Activated CD4-positive, alpha-beta T cell treated with anti-CD3 and anti-CD28 coated beads, Interleukin-2, amount 10 ng/mL, durations not matched to agents 7 days and 5 days (primary cell): ENCODE data around the gene RGCC. TPM values are rescaled to one million over a fixed set of nuclear protein-coding genes. Genes with fewer than 3 reads are reported as not detected.

Experiments
- CTCF ChIA-PET: fragments of 350-600 bp; sonication (Branson Sonifier 250); formaldehyde crosslinking; loops from one replicate; lab custom pipeline; 2021; ENCODE audit warnings: antibody characterized with exemption; lab: Charles Lee
- POLR2A ChIA-PET: fragments of 350-600 bp; sonication (Branson Sonifier 250); formaldehyde crosslinking; loops from one replicate; lab custom pipeline; 2021; ENCODE audit warnings: antibody characterized with exemption; lab: Charles Lee
- DNase-seq: peaks from one replicate; pipeline ENCODE4 v3.0.0-alpha.2; 2020
- H3K27ac Mint-ChIP-seq: one replicate; pipeline ENCODE4 v1.8.0; 2021; ENCODE audit warnings: mild to moderate bottlenecking, moderate library complexity, mixed read lengths
- H3K27me3 Mint-ChIP-seq: one replicate; pipeline ENCODE4 v1.8.0; 2021; ENCODE audit warnings: mixed read lengths
- H3K36me3 Mint-ChIP-seq: one replicate; pipeline ENCODE4 v1.8.0; 2021; ENCODE audit warnings: low read depth, mixed read lengths
- H3K4me1 Mint-ChIP-seq: one replicate; pipeline ENCODE4 v1.8.0; 2021; ENCODE audit warnings: mixed read lengths
- H3K4me3 Mint-ChIP-seq: one replicate; pipeline ENCODE4 v1.8.0; 2021; ENCODE audit warnings: mild to moderate bottlenecking, moderate library complexity, mixed read lengths
- H3K9me3 Mint-ChIP-seq: one replicate; pipeline ENCODE4 v1.8.0; 2021; ENCODE audit warnings: mixed read lengths
- total RNA-seq, 2 experiments: library from RNA; stranded (reverse); gene quantifications; one replicate each; pipeline ENCODE4 v1.2.3, GENCODE V29; 2021

The RGCC gene
- total RNA-seq, 2 experiments from 2014 or later, result 39.2 to 40.8 TPM

- Mint-ChIP-seq H3K4me1 (peaks cover 86% of the 10 kb centered on the region), H3K4me3 (peak overlapping the region; percentile 4), H3K27ac (peak overlapping the region; percentile 95), H3K9me3 (no peaks in the 10 kb centered on the region), H3K36me3 (peaks cover 74% of the 10 kb centered on the region), H3K27me3 (no peaks in the 10 kb centered on the region)
- ChIA-PET CTCF (interaction anchor here (0.8 kb wide), 1 partner anchor 405 kb away, joined by 3 read pairs; the partner anchor contains the start of gene WBP4), POLR2A (no interaction called here)
- DNase-seq, result no peak
These were observed 8.6 kb downstream of the RGCC start for GRCh38 chr13:41465898-41466320.

DNA sequence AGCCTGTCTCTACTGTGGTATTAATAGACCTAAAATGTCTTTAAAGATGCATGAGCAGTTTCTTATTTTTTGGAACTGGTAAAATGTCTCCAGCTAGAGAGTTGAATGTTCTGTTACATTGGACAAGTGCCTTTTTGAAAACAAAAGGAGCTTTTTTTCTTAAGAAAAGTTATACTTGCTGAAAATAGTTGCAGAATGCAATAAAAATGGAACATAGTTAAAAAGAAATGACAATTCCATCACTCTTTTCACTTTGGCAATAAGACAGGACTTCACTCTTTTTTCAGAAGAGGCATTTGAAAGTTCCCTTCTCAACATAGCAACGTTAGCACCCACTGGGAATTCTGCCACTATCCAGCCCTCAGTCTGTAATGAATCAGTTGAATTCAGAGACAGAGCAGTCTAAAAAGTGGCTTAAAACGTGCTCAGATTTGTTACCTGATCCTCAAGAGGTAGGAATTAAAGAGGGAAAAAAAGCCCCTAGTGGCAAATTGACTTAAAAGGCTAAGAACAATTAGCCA is 10.1 kb downstream of the RGCC start:
- POLR2A ChIA-PET, result no interaction called here
- Mint-ChIP-seq H3K27me3 (no peaks in the 10 kb centered on the region), H3K4me3 (no peak overlapping the region), H3K9me3 (no peaks in the 10 kb centered on the region), H3K36me3 (peaks cover 74% of the 10 kb centered on the region), H3K27ac (no peak overlapping the region), H3K4me1 (peaks cover 84% of the 10 kb centered on the region)
- DNase-seq, result no peak
- CTCF ChIA-PET, result interaction anchor here (0.8 to 1.2 kb wide), 2 partner anchors 23 to 25 kb away, joined by 3 read pairs; no protein-coding TSS in a partner anchor

- Mint-ChIP-seq H3K9me3 (no peaks in the 10 kb centered on the region), H3K4me1 (peaks cover 79% of the 10 kb centered on the region), H3K4me3 (no peak overlapping the region), H3K36me3 (peaks cover 75% of the 10 kb centered on the region), H3K27me3 (no peaks in the 10 kb centered on the region), H3K27ac (no peak overlapping the region)
- no peak for DNase-seq
- POLR2A ChIA-PET, result no interaction called here
- CTCF ChIA-PET, result interaction anchor here (1.1 to 4.6 kb wide), 2 partner anchors 9 to 19 kb away, joined by 3 to 27 read pairs; no protein-coding TSS in a partner anchor
These were observed 11.3 kb downstream of the RGCC start for GRCh38 chr13:41468631-41469030.

DNA sequence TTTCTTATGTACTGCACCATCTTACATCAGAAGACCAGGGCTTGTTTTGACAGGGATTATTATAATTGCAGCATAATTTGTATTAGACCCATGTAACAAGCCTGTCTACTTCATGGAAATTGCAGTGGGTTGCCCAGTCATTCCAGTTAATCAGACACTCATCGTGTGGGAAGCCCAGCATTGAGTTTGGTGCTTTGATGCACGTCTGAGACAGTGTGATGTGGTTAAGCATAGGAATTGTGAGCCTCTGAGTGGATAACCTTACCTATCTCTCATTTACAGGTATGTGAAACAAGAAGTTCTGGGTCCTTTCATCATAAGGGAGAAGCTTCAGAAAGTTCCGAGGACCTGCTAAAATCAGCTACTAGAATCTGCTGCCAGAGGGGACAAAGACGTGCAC is 12.8 kb downstream of the RGCC start:
- no peak overlapping the region for H3K27ac Mint-ChIP-seq
- no peak overlapping the region for H3K4me3 Mint-ChIP-seq

DNA sequence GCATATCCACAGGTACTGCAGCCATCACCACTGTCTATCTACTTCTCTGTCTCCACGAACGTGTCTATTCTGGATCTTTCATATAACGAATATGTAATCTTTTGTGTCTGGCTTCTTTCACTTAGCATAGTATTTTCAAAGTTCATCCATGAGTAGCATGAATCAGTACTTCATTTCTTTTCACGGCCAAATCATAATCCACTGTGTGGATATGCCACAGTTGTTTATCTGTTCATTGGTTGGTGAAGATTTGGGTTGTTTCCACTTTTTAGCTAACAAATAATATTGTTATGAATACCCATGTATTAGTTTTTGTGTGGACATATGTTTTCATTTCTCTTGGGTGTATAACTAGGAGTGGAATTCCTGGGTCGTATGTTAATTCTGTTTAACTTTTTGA is 14.4 kb downstream of the RGCC start:
- Mint-ChIP-seq H3K9me3 (peaks cover 6% of the 10 kb centered on the region), H3K36me3 (peaks cover 62% of the 10 kb centered on the region), H3K4me1 (peaks cover 51% of the 10 kb centered on the region), H3K27ac (peak overlapping the region; percentile 6), H3K4me3 (no peak overlapping the region), H3K27me3 (no peaks in the 10 kb centered on the region)
- ChIA-PET POLR2A (no interaction called here), CTCF (interaction anchor here (2.4 to 4.6 kb wide), 2 partner anchors 12 to 20 kb away, joined by 15 to 27 read pairs; no protein-coding TSS in a partner anchor)
- DNase-seq, result no peak

More for the DNA sequence above, 12.8 kb downstream of the RGCC start:
- DNase-seq, result no peak
- H3K4me1 Mint-ChIP-seq, result peaks cover 65% of the 10 kb centered on the region
- H3K9me3 Mint-ChIP-seq, result peaks cover 4% of the 10 kb centered on the region
- peaks cover 72% of the 10 kb centered on the region for H3K36me3 Mint-ChIP-seq
- POLR2A ChIA-PET, result no interaction called here
- CTCF ChIA-PET, result interaction anchor here (1.1 to 4.6 kb wide), 4 partner anchors 11 to 30 kb away, joined by 3 to 27 read pairs (median 10); no protein-coding TSS in a partner anchor
- no peaks in the 10 kb centered on the region for H3K27me3 Mint-ChIP-seq

GRCh38 chr13:41487222-41487621 is 29.9 kb downstream of the RGCC start:
- Mint-ChIP-seq H3K27me3 (no peaks in the 10 kb centered on the region), H3K27ac (peak overlapping the region; percentile 88), H3K4me3 (no peak overlapping the region), H3K4me1 (peaks cover 34% of the 10 kb centered on the region), H3K9me3 (peaks cover 28% of the 10 kb centered on the region), H3K36me3 (peaks cover 22% of the 10 kb centered on the region)
- POLR2A ChIA-PET, result interaction anchor here (1.2 kb wide), 1 partner anchor 22 kb away, joined by 5 read pairs; no protein-coding TSS in a partner anchor
- DNase-seq, result no peak
- CTCF ChIA-PET, result interaction anchor here (1.3 to 2.1 kb wide), 3 partner anchors 18 to 28 kb away, joined by 3 to 11 read pairs (median 5); no protein-coding TSS in a partner anchor

GRCh38 chr13:41488124-41488523 is 30.8 kb downstream of the RGCC start:
- Mint-ChIP-seq H3K9me3 (peaks cover 21% of the 10 kb centered on the region), H3K27me3 (no peaks in the 10 kb centered on the region), H3K27ac (peak overlapping the region; percentile 88), H3K4me3 (peak overlapping the region; percentile 58), H3K4me1 (peaks cover 43% of the 10 kb centered on the region), H3K36me3 (peaks cover 19% of the 10 kb centered on the region)
- DNase-seq, result peak; percentile 45
- CTCF ChIA-PET, result interaction anchor here (1.3 to 2.1 kb wide), 4 partner anchors 19 to 783 kb away, joined by 3 to 11 read pairs (median 4); no protein-coding TSS in a partner anchor
- POLR2A ChIA-PET, result interaction anchor here (1.2 kb wide), 1 partner anchor 23 kb away, joined by 5 read pairs; no protein-coding TSS in a partner anchor

DNA sequence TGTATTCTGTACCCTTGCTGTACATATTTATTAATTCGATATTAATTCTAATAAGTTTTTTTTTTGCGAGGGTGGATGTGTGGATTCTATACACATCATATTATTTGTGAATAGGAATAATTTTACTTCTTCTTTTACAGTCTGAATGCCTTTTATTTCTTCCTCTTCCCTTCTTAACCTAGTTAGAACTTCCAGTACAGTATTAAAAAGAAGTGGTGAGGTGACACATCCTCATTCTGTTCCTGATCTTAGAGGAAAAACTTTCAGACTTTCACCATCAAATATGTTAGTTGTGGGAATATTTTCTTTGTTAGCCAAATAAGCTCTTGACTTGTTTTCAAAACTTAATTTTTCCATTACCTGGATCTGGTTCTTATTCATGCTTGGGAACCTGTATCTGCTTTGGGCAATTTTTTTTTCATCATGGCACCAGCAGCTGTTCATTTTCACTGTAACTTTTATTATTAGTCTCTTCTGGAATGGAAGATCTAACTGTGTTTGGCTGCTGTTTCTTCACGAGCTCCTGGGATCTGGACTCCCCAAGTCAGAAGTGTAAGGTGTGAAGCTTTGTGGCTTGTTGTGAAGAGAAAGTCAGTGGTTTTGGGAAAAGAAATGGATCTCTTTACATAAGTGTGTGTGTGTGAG is 33.1 kb downstream of the RGCC start:
- Mint-ChIP-seq H3K27me3 (no peaks in the 10 kb centered on the region), H3K9me3 (peaks cover 13% of the 10 kb centered on the region), H3K27ac (peak overlapping the region; percentile 26), H3K4me3 (no peak overlapping the region), H3K36me3 (peaks cover 18% of the 10 kb centered on the region), H3K4me1 (peaks cover 65% of the 10 kb centered on the region)
- DNase-seq, result no peak
- CTCF ChIA-PET, result interaction anchor here (0.6 to 3.4 kb wide), 5 partner anchors 10 to 33 kb away, joined by 3 to 15 read pairs (median 4); no protein-coding TSS in a partner anchor
- POLR2A ChIA-PET, result no interaction called here

DNA sequence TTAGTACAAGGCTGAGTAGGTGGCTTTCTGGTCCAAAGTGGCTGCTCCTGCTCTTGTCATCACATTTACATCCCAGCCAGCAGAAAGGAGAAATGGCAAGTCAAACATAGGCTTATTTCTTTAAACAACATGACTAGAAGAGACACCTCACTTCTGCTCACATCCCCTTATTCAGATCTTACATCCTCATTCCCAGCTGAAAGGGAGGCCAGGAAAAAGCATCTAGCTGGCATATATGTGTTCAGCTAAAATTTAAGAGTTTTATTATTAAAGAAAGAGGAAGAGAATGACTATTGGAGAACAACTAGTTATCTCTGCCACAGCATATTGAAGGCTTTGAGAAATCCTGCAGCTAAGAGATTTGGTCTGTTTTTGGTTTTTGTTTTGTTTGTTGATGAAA is 34.1 kb downstream of the RGCC start:
- CTCF ChIA-PET, result interaction anchor here (1.0 to 3.4 kb wide), 4 partner anchors 21 to 32 kb away, joined by 3 to 15 read pairs (median 10); no protein-coding TSS in a partner anchor

GRCh38 chr13:41492432-41493260 is 35.3 kb downstream of the RGCC start:
- DNase-seq, result peak; percentile 44
- Mint-ChIP-seq H3K36me3 (peaks cover 15% of the 10 kb centered on the region), H3K4me1 (peaks cover 85% of the 10 kb centered on the region), H3K27ac (peak overlapping the region; percentile 97), H3K9me3 (peaks cover 2% of the 10 kb centered on the region), H3K27me3 (no peaks in the 10 kb centered on the region), H3K4me3 (peak overlapping the region; percentile 15)
- ChIA-PET POLR2A (interaction anchor here (0.7 kb wide), 1 partner anchor 63 kb away, joined by 7 read pairs; no protein-coding TSS in a partner anchor), CTCF (interaction anchor here (1.0 to 3.4 kb wide), 5 partner anchors 22 to 33 kb away, joined by 3 to 15 read pairs (median 4); no protein-coding TSS in a partner anchor)

More for the DNA sequence above, 34.1 kb downstream of the RGCC start:
- no peaks in the 10 kb centered on the region for H3K27me3 Mint-ChIP-seq
- H3K27ac Mint-ChIP-seq, result peak overlapping the region; percentile 97
- H3K36me3 Mint-ChIP-seq, result peaks cover 17% of the 10 kb centered on the region
- no peak overlapping the region for H3K4me3 Mint-ChIP-seq
- H3K9me3 Mint-ChIP-seq, result peaks cover 4% of the 10 kb centered on the region
- peaks cover 74% of the 10 kb centered on the region for H3K4me1 Mint-ChIP-seq
- POLR2A ChIA-PET, result no interaction called here
- DNase-seq, result no peak

- H3K4me1 Mint-ChIP-seq, result peaks cover 83% of the 10 kb centered on the region
- H3K36me3 Mint-ChIP-seq, result peaks cover 18% of the 10 kb centered on the region
- no peak for DNase-seq
- peak overlapping the region; percentile 97 for H3K27ac Mint-ChIP-seq
- H3K9me3 Mint-ChIP-seq, result peaks cover 3% of the 10 kb centered on the region
- H3K4me3 Mint-ChIP-seq, result no peak overlapping the region
- POLR2A ChIA-PET, result no interaction called here
- no peaks in the 10 kb centered on the region for H3K27me3 Mint-ChIP-seq
- CTCF ChIA-PET, result no interaction called here
These were observed 36.9 kb downstream of the RGCC start for GRCh38 chr13:41494202-41494601.

GRCh38 chr13:41495044-41495443 is 37.7 kb downstream of the RGCC start:
- ChIA-PET CTCF (no interaction called here), POLR2A (no interaction called here)
- Mint-ChIP-seq H3K36me3 (peaks cover 18% of the 10 kb centered on the region), H3K4me1 (peaks cover 88% of the 10 kb centered on the region), H3K4me3 (no peak overlapping the region), H3K27ac (peak overlapping the region; percentile 6), H3K9me3 (peaks cover 5% of the 10 kb centered on the region), H3K27me3 (no peaks in the 10 kb centered on the region)
- DNase-seq, result no peak
